ENCODE data around the gene SYPL2.

The SYPL2 gene

GRCh38 chr1:109508001-109508872 lies 41.9 kb downstream of the SYPL2 start:
- no peak for DNase-seq (ENCODE audit: low read depth)
- TF ChIP-seq CTCF (IDR thresholded peaks at IDR 0.05; ENCODE audit: low read depth, low read length, missing control alignments): no peak
- no peak overlapping the region for H3K4me3 ChIP-seq (ENCODE audit: low read depth, low read length)
- in situ Hi-C loops (cut with HindIII; ENCODE audit: low sequenced_read_pairs): no loop called here

- no peak for DNase-seq (ENCODE audit: low read depth)
- TF ChIP-seq CTCF (IDR thresholded peaks at IDR 0.05; ENCODE audit: low read depth, low read length, missing control alignments): no peak
- in situ Hi-C loops (cut with HindIII; ENCODE audit: low sequenced_read_pairs): no loop called here
- peak overlapping the region; percentile 52 for H3K4me3 ChIP-seq (ENCODE audit: low read depth, low read length)
These were observed 42.5 kb downstream of the SYPL2 start for GRCh38 chr1:109508873-109509175.

DNA sequence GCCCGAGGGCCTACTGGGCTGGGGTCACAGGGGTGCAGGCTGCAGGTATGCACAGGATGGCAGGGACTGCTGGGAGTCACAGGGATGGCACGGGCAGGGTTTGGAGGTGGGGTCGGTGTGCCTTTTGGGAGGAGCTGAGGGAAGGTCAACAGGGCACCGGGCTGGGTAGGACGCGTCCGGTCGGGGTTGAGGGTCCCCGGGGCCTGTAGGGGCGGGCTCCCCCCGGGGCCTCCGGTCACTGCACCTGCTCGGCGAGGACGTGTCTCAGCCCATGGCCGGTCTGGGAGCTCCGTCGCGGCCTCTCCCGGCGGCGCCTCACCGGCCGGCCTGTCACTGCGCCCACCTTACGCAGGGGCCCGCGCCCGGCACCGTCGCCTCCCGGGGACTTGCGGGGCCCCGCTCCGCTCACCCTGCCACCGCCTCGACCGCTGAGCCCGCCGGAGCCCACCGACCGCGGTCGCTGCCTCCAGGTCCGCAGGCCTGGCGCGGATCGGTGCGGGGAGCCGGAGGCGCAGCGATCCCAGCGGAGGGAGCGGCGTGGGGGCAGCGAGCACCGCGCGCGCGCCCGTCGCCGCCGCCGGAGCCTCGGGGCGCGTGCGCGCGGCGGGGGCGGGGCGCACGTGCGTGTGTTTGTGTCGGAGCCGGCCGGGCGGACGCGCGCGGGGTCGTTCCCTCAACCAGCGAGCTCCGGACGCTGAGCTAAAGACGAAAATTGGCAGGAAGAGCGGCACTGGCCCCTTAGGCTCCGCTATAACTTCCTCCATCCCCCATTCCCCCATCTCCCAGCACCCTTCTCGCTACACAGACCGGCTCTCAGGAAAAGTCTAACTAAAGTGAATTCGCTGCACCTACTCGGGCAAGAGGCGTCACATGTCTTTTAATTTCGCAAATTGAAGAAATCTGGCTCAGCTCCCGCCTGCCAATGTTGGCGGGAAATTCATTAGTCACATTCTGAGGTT lies 43.1 kb downstream of the SYPL2 start, which contains the start of gene AMIGO1:
Gene AMIGO1, minus strand, starts transcription at position 552 of the 959 bp plus-strand sequence. CDS start 815 bp downstream, outside the sequence.
- H3K4me3 ChIP-seq (ENCODE audit: low read depth, low read length): peak within 1 kb of the TSS; percentile 52
- no peak for TF ChIP-seq CTCF (IDR thresholded peaks at IDR 0.05; ENCODE audit: low read depth, low read length, missing control alignments)
- no peak for DNase-seq (ENCODE audit: low read depth)
- in situ Hi-C loops (cut with HindIII; ENCODE audit: low sequenced_read_pairs): no loop called here

- no peak for DNase-seq (ENCODE audit: low read depth)
- in situ Hi-C loops (cut with HindIII; ENCODE audit: low sequenced_read_pairs): no loop called here
- no peak for TF ChIP-seq CTCF (IDR thresholded peaks at IDR 0.05; ENCODE audit: low read depth, low read length, missing control alignments)
- H3K4me3 ChIP-seq (ENCODE audit: low read depth, low read length): no peak overlapping the region
These were observed 46.9 kb downstream of the SYPL2 start for GRCh38 chr1:109513110-109513710.

DNA sequence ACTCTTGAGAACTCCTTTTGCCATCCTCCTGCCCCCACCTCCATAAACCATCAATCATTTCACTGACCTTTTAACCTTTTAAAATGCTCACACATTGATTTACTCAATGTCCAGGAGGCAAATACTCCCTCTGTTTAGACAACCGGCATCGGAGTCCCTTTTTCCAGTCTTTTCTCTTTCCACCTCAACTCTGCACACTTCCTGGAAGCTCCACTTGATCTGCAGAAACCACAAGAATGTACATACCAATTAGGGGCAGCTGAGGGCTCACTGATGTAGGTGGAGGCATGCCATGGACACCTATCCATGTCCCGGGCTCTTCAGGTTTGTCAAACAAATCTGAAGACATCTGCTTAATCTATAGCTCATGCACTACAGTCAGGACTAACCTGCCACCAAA lies 48.5 kb downstream of the SYPL2 start:
- no peak for TF ChIP-seq CTCF (IDR thresholded peaks at IDR 0.05; ENCODE audit: low read depth, low read length, missing control alignments)
- no peak for DNase-seq (ENCODE audit: low read depth)
- in situ Hi-C loops (cut with HindIII; ENCODE audit: low sequenced_read_pairs): no loop called here
- H3K4me3 ChIP-seq (ENCODE audit: low read depth, low read length): no peak overlapping the region

- no peak for DNase-seq (ENCODE audit: low read depth)
- H3K4me3 ChIP-seq (ENCODE audit: low read depth, low read length): no peak overlapping the region
- no peak for TF ChIP-seq CTCF (IDR thresholded peaks at IDR 0.05; ENCODE audit: low read depth, low read length, missing control alignments)
- in situ Hi-C loops (cut with HindIII; ENCODE audit: low sequenced_read_pairs): no loop called here
These were observed 50.5 kb downstream of the SYPL2 start for GRCh38 chr1:109516872-109517271.

Measured in astrocyte of the cerebellum (primary cell).